Sigmoid colon (tissue), 4 donors: Measurements from ENCODE around the gene PBX3.

Experiments used
- EP300 ChIP-seq, 4 donors: sonication (generic); formaldehyde crosslinking; IDR thresholded peaks; one replicate each; pipeline ENCODE4 v1.6.1; 2017; ENCODE audit warnings: antibody characterized with exemption in 4 of 4
- POLR2A ChIP-seq, 2 donors: fragments of 450-650 bp; IDR thresholded peaks; one replicate each; pipeline ENCODE4 v1.6.1; 2016; ENCODE audit warnings: antibody characterized with exemption in 2 of 2, mild to moderate bottlenecking in 2 of 2, moderate library complexity in 2 of 2
- POLR2AphosphoS5 ChIP-seq, 4 donors: sonication (generic); formaldehyde crosslinking; IDR thresholded peaks; one replicate each; pipeline ENCODE4 v1.6.1; 2017; ENCODE audit warnings: antibody characterized with exemption in 4 of 4
- TF ChIP-seq, protein P1 (sequence below), 4 experiments: fragments of 450-650 bp in 3 of 4; fragments of 200-600 bp in 1 of 4; IDR thresholded peaks; one replicate each; pipeline ENCODE4 v1.5.1; 2016 to 2019; ENCODE audit warnings: antibody characterized with exemption in 4 of 4, mild to moderate bottlenecking in 3 of 4, moderate library complexity in 2 of 4

DNA sequence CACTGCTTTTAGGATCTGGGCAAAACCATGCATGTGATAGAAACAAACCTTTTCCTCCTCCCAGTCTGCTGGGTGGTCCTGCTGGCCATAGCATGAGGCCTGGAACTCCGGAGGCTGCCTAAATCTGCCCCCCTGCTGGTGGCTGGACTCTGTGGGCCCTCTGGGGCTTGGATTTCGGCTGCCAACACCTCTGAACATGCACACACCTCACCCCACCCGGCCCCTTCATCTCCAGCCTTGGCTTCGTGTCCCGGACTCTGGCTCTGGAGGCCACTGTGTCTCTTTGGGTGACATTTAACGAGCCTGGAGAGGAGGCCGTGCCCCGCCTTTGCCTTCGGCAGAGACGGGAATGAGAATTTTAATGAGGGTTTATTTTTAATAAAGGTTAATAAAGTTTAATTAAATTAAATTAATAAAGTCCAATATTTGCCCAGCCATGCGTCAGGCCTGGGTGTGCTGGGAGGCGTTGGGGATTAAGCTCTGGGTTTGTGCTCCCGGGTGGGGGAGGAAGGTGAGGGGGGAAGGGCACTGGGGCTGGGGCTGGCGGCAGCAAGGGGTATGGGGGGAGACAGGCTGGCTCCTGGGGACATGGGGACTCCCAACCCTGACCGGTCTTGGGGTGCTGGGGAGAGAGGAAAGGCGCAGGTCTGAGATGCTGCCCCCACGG lies 251.8 kb downstream of the PBX3 start:
- TF ChIP-seq, protein P1, sequence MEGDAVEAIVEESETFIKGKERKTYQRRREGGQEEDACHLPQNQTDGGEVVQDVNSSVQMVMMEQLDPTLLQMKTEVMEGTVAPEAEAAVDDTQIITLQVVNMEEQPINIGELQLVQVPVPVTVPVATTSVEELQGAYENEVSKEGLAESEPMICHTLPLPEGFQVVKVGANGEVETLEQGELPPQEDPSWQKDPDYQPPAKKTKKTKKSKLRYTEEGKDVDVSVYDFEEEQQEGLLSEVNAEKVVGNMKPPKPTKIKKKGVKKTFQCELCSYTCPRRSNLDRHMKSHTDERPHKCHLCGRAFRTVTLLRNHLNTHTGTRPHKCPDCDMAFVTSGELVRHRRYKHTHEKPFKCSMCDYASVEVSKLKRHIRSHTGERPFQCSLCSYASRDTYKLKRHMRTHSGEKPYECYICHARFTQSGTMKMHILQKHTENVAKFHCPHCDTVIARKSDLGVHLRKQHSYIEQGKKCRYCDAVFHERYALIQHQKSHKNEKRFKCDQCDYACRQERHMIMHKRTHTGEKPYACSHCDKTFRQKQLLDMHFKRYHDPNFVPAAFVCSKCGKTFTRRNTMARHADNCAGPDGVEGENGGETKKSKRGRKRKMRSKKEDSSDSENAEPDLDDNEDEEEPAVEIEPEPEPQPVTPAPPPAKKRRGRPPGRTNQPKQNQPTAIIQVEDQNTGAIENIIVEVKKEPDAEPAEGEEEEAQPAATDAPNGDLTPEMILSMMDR (IDR thresholded peaks at IDR 0.05), result no peak
- TF ChIP-seq POLR2A (IDR thresholded peaks at IDR 0.05), result no peak
- TF ChIP-seq POLR2AphosphoS5 (IDR thresholded peaks at IDR 0.05), result no peak
- TF ChIP-seq EP300 (IDR thresholded peaks at IDR 0.05), result no peak
